GM10847 (cell line): Measurements from ENCODE around the gene MTFR1L.

Experiments
- POLR2A ChIP-seq: IDR thresholded peaks from 2 replicates; pipeline ENCODE4 v1.6.1; 2011; ENCODE audit not compliant: insufficient read length; ENCODE audit errors: extremely low read depth

MTFR1L gene

DNA sequence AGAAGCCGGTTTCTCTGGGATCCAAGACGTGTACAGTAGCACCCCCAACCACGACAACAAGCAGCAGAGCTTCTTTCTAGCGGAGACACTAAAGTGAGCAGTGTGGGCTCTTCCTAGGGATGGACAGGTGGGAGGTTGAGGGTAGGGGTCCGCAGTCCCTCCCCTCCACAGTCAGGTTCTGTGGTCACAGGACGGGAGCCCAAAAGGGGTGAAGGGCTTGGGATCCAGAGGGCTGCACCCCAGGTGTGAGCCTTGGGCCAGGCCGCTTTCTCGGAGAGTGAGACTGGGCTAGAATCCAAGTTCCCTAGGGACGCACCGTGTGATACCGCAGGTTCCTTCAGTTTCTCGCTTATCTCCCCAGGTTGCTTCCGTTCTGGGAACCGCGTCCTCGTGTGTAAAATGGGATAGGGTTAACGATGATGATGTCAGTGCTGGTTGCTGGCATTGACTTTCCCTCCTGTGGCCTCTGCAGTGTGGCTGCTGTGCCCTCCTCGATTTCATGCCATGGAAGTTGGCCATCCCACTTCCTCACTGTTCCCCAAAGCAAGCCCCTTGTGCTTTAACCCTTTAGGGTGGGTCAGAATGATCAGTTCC, 37.0 kb upstream of the MTFR1L start:
- no peak for TF ChIP-seq POLR2A

- no peak for TF ChIP-seq POLR2A
Observed at GRCh38 chr1:25784575-25785051, 35.1 kb upstream of the MTFR1L start.

- no peak for TF ChIP-seq POLR2A
Observed at GRCh38 chr1:25785333-25786067, 34.3 kb upstream of the MTFR1L start.

DNA sequence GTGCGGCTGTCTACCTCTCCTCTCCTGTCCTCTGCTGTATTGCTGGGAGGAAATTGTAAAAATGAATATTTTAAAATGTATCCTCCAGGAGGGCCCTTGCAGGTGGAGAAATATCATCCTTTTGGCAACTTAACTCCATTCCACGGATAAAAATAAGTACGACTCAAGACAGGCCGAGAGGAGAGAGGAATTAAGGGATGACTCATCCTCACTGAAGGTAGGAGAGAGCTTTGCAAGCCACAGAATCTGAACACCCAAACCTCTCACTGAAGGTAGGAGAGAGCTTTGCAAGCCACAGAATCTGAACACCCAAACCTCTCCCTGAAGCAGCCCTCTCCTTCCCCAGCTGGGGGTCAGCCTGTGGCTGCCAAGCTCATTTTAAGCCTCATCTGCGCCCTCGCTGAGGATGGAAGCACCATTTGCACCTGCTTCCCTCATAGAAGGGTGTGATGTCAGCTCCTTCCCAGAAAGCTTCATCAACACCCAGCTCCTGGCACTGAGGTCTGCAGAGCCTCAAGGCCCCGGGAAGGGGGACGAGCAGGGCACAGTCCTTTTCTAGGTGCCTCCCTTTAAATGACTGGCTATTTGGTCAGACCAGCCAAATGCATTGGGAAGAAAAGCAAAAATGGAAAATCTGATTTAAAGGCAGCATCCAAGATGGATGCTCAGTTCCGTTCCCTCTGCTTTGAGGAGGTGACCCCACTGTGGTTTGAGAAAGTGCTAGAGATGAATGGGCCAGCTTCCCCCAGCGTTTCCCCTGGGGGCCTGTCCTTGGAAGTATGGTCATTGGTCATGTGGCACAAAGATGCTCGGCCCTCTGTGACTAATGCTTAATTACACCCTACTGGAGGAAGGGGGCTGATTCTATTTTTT, 32.6 kb upstream of the MTFR1L start:
- TF ChIP-seq POLR2A: no peak

- no peak for TF ChIP-seq POLR2A
Observed at GRCh38 chr1:25787760-25788166, 32.0 kb upstream of the MTFR1L start.

DNA sequence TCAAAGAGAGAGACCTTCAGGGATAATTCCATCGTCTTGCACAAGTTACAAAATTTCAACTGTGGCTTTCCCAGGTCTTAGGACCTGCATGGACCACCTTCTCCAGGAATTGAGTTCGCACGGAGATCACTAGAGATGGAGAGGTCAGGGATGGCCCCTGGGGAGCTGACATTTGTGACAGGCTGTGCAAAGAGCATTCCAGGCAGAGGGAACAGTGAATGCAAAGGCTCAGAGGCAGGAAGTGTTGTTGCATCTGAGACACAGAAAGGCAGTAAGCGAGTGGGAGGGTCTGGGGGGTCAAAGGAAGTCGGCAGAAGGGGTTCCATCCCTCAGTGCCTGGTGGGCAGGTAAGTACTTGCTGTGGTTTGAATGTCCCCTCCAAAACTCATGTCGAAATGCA, 29.3 kb upstream of the MTFR1L start:
- no peak for TF ChIP-seq POLR2A

DNA sequence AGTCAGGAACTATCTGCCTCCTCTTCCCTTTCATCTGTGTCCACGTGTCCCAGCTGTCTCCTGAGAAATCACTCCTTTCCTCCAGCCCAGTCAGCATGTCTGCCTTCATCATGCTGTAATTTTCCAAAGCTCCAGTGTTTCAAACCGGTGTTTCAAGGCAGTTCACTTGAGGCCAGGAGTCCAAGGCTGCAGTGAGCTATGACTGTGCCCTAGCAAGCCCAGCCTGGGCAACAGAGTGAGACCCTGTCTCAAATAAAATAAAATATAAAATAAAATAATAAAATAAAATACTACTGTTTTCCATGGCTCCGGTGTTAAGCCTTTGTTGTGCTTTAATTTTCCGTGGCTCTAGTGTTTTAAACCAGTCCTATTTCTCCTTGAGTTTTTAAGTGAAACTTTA, 27.6 kb upstream of the MTFR1L start:
- TF ChIP-seq POLR2A: no peak

DNA sequence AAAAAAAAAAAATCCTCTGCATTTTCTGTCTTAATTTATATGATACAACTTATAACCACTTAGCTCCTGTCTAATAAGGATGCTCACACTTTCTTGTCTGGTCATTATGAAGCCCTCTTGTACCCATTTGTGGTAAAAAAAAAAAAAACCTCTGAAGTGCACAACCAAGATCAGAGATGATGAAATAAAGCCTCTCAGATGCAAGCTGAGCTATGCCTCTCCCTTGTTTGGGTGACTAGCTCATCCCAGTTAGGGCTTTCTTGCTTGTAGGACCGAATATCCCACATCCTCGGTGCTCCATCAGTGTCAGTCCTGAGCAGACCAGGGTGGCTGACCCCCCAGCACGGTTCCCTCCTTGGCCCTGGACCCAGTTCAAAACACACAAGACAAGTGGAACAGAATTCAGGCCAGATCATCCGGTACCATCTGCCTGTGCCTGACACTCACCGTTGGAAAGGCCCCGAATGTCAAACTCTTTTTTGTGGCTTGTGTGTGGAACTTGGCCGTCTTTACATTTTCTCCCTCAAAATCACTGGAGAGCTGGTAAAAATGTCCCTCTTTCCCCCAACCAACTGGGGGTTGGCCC, 26.1 kb upstream of the MTFR1L start:
- TF ChIP-seq POLR2A: no peak

GRCh38 chr1:25794325-25794724, 25.4 kb upstream of the MTFR1L start:
- no peak for TF ChIP-seq POLR2A

- no peak for TF ChIP-seq POLR2A
Observed at GRCh38 chr1:25795211-25795610, 24.5 kb upstream of the MTFR1L start.

- TF ChIP-seq POLR2A: no peak
Observed at GRCh38 chr1:25795946-25796810, 23.6 kb upstream of the MTFR1L start.

DNA sequence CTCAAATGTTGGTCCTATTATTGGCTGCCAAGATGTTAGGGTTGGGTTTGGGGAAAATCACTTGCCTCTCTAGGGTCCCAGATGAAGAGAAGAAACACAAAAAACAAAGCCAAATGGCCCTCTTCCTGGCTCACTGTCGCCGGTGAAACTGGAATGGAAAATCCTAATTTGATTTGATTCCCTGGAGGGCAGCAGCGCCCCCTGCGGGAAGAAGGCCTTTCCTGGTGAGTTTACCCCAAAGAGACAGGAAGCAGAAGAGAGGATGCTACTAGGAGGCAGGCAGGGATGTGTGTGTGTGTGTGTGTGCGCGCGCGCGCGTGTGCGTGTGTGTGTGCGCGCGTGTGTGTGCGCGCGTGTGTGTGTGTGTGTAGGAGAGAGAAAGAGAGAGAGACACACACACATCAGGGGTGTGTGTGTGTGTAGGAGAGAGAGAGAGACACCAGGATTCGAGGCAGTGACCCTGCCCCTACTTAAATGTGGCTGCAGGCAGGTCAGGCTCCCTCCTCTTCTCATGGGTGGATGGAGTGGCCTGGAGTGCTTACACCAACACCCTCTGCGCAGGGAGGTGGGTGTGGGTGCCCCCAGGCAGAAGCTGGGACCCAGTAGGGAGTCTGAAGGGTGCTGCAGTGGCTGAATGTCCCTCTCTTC, 22.8 kb upstream of the MTFR1L start:
- TF ChIP-seq POLR2A: no peak

GRCh38 chr1:25797939-25798338, 21.8 kb upstream of the MTFR1L start:
- no peak for TF ChIP-seq POLR2A
